Spleen (tissue), 11 donors: ENCODE data around the gene DCDC1. TPM values are rescaled to one million over a fixed set of nuclear protein-coding genes. Genes with fewer than 3 reads are reported as not detected.

Experiments used
- DNase-seq: peaks from one replicate; pipeline ENCODE4 v3.0.0-alpha.2; 2020
- H3K27ac ChIP-seq, 8 donors: fragments of 200-600 bp; sonication (generic) in 7 of 8; 1 replicate in 4 of 8; 2 replicates in 4 of 8; pipeline versions ENCODE4 v1.5.0 to v1.8.0; 2016 to 2021; ENCODE audit warnings: inconsistent platforms in 4 of 8, mild to moderate bottlenecking in 4 of 8, moderate library complexity in 1 of 8
- H3K27me3 ChIP-seq, 7 donors: fragments of 200-600 bp; sonication (generic) in 6 of 7; replicated peaks in 1 of 7; 1 replicate in 4 of 7; 2 replicates in 3 of 7; pipeline versions ENCODE4 v1.5.0 to v1.8.0; 2016 to 2021; ENCODE audit warnings: inconsistent platforms in 3 of 7, mild to moderate bottlenecking in 1 of 7
- H3K36me3 ChIP-seq, 6 donors: fragments of 200-600 bp; sonication (generic) in 5 of 6; 1 replicate in 4 of 6; 2 replicates in 2 of 6; pipeline versions ENCODE4 v1.5.0 to v1.8.0; 2016 to 2021; ENCODE audit warnings: inconsistent platforms in 2 of 6
- H3K4me1 ChIP-seq, 6 donors: fragments of 200-600 bp; sonication (generic) in 5 of 6; 1 replicate in 3 of 6; 2 replicates in 3 of 6; pipeline versions ENCODE4 v1.5.0 to v1.8.0; 2016 to 2021; ENCODE audit warnings: inconsistent platforms in 3 of 6
- H3K4me3 ChIP-seq, 8 donors: fragments of 200-600 bp; sonication (generic) in 7 of 8; 1 replicate in 4 of 8; 2 replicates in 4 of 8; pipeline versions ENCODE4 v1.5.0 to v1.8.0; 2016 to 2021; ENCODE audit warnings: inconsistent platforms in 4 of 8, mild to moderate bottlenecking in 4 of 8, moderate library complexity in 2 of 8
- H3K9me3 ChIP-seq, 8 donors: fragments of 200-600 bp; sonication (generic) in 7 of 8; 1 replicate in 4 of 8; 2 replicates in 4 of 8; pipeline versions ENCODE4 v1.5.0 to v1.8.0; 2016 to 2021; ENCODE audit warnings: inconsistent platforms in 4 of 8
- POLR2A ChIP-seq, 3 donors: fragments of 450-650 bp; IDR thresholded peaks; one replicate each; pipeline ENCODE4 v1.5.1; 2017; ENCODE audit warnings: antibody characterized with exemption in 3 of 3, mild to moderate bottlenecking in 1 of 3
- POLR2AphosphoS5 ChIP-seq, 3 donors: sonication (generic); formaldehyde crosslinking; IDR thresholded peaks; one replicate each; pipeline ENCODE4 v1.5.1; 2017; ENCODE audit warnings: antibody characterized with exemption in 3 of 3
- WGBS, 5 donors: extraction: QIAGEN DNeasy Blood & Tissue Kit in 3 of 5; methylation state at CpG; one replicate each; pipeline versions ENCODE4 v1.1.5 to v1.1.7; 2013 to 2018; 5-methylcytosine and 5-hydroxymethylcytosine counted together
- intact Hi-C: fragments of 100-400 bp; cut with DNase I; formaldehyde crosslinking; loops from one replicate; pipeline ENCODE4 v1.15.0; 2023; ENCODE audit warnings: low total_unique reads
- polyA plus RNA-seq, 3 donors: library from polyadenylated mRNA; stranded (reverse); fragments of 200-250 nt; gene quantifications; one replicate each; pipeline ENCODE4 v1.2.1, GENCODE V29; 2013
- total RNA-seq, 7 donors: library from RNA; depleted of rRNA in 3 of 7; stranded (reverse); fragments of >200 nt in 3 of 7; fragmentation: NEBNext Ultra II Directional in 4 of 7; extraction: Animal tissue kit (Norgen Biotek cat#: 25700) in 4 of 7; gene quantifications; one replicate each; pipeline versions ENCODE4 v1.1.0 to v1.2.1, GENCODE V29; 2016 to 2021
- TF ChIP-seq, protein P1 (sequence below), 11 experiments: fragments of 200-600 bp in 7 of 11; fragments of 450-650 bp in 4 of 11; sonication (generic) in 4 of 11; IDR thresholded peaks in 8 of 11; conservative IDR thresholded peaks in 3 of 11; 1 replicate in 7 of 11; 2 replicates in 4 of 11; pipeline versions ENCODE4 v1.4.0 to v1.8.0; 2016 to 2021; ENCODE audit warnings: antibody characterized with exemption in 11 of 11, inconsistent platforms in 4 of 11, mild to moderate bottlenecking in 1 of 11
- donor health status: healthy with polysubstance abuse.
- donor health status: DM: no; HTN: no; CAD: no; lungs with moderate emphysema.
- donor health status: DM: no; HTN: no; CAD: no.
- donor health status: Bipolar disorder and iron deficiency.
- donor health status: healthy.
- donor health status: DM: no; HTN: no; CAD: no.
- donor health status: DM: yes; HTN: yes; CAD: no.

DCDC1 gene
- total and polyA plus RNA-seq, 10 donors, result 0.03 to 0.88 (median 0.25) TPM; not detected in 6

- intact Hi-C loops, result no loop called here
- Histone ChIP-seq H3K4me1 (no peaks in the 10 kb centered on the region), H3K9me3 (no peaks in the 10 kb centered on the region), H3K27ac (no peak overlapping the region), H3K4me3 (no peak overlapping the region), H3K36me3 (no peaks in the 10 kb centered on the region), H3K27me3 (no peaks in the 10 kb centered on the region)
- 34 to 55% (median 44%) methylated on average over 3 of the region's 3 CpGs for WGBS, 5 donors
- DNase-seq, result no peak
- no peak for TF ChIP-seq POLR2AphosphoS5 (IDR thresholded peaks at IDR 0.05)
- TF ChIP-seq, protein P1, sequence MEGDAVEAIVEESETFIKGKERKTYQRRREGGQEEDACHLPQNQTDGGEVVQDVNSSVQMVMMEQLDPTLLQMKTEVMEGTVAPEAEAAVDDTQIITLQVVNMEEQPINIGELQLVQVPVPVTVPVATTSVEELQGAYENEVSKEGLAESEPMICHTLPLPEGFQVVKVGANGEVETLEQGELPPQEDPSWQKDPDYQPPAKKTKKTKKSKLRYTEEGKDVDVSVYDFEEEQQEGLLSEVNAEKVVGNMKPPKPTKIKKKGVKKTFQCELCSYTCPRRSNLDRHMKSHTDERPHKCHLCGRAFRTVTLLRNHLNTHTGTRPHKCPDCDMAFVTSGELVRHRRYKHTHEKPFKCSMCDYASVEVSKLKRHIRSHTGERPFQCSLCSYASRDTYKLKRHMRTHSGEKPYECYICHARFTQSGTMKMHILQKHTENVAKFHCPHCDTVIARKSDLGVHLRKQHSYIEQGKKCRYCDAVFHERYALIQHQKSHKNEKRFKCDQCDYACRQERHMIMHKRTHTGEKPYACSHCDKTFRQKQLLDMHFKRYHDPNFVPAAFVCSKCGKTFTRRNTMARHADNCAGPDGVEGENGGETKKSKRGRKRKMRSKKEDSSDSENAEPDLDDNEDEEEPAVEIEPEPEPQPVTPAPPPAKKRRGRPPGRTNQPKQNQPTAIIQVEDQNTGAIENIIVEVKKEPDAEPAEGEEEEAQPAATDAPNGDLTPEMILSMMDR (IDR thresholded peaks at IDR 0.05 in 8 of 11, conservative IDR thresholded peaks at IDR 0.05 in 3 of 11), result no peak
- TF ChIP-seq POLR2A (IDR thresholded peaks at IDR 0.05), result no peak
These were observed 263.2 kb downstream of the DCDC1 start for GRCh38 chr11:31106326-31106725.

DNA sequence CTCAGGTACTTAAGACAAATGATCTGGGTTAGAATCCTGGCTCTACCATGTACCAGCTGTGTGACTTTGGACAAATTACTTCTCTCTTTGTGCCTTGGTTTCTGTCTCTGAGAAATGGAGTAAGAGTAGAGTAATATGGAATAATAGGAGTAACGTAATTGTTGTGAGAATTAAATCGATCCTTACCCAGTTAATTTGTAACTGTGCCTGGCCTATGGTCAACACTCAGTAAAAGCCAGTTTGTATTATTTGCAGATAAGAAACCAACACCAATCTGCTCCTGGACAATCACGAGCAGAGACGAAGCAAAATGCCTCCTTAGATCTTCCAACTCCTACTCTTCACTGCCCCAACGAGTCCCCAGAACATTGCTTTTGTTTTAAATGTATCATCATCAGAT is 266.7 kb downstream of the DCDC1 start:
- intact Hi-C loops, result no loop called here
- Histone ChIP-seq H3K4me3 (no peak overlapping the region), H3K27me3 (no peaks in the 10 kb centered on the region), H3K4me1 (no peaks in the 10 kb centered on the region), H3K27ac (no peak overlapping the region), H3K9me3 (no peaks in the 10 kb centered on the region), H3K36me3 (no peaks in the 10 kb centered on the region)
- DNase-seq, result no peak
- 79 to 92% (median 84%) methylated on average over 5 of the region's 5 CpGs for WGBS, 5 donors
- no peak for TF ChIP-seq POLR2A (IDR thresholded peaks at IDR 0.05)
- TF ChIP-seq, protein P1 (IDR thresholded peaks at IDR 0.05 in 8 of 11, conservative IDR thresholded peaks at IDR 0.05 in 3 of 11), result no peak
- no peak for TF ChIP-seq POLR2AphosphoS5 (IDR thresholded peaks at IDR 0.05)

GRCh38 chr11:31102316-31102715 is 267.2 kb downstream of the DCDC1 start:
- H3K27ac ChIP-seq, result no peak overlapping the region

DNA sequence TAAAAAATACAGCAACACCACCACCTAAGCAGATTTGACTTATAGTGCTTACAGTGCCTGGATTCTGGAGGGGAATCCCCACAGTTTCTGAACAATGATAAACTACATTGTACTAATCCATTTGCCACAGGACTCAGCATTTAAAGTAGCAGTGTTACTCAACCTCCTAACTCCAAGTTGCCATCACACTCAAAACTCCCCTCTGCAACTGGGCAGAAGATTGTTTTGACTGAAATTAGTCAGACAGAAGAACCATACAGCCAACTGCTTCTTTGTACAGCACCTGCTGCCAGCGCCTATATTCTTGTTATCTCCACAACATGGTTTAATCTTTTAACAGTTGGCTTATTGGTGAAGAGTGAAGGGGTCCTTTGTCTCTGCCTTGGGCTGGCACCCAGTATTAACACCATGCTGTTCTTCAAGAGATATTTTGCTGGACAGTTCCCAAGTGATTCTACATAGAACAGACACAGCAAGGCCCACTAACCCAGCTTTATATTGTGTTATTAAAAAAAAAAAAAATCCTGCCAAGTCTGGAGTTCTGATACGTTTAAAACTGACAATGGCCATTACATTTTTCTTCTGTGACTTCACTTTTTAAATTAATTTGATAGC is 273.2 kb downstream of the DCDC1 start:
- Histone ChIP-seq H3K9me3 (peaks cover 0 to 1% (median 0%) of the 10 kb centered on the region in 8 donors), H3K4me3 (no peak overlapping the region), H3K4me1 (no peaks in the 10 kb centered on the region), H3K27ac (no peak overlapping the region), H3K27me3 (no peaks in the 10 kb centered on the region), H3K36me3 (no peaks in the 10 kb centered on the region)
- TF ChIP-seq, protein P1 (IDR thresholded peaks at IDR 0.05 in 8 of 11, conservative IDR thresholded peaks at IDR 0.05 in 3 of 11), result no peak
- TF ChIP-seq POLR2AphosphoS5 (IDR thresholded peaks at IDR 0.05) (no peak), POLR2A (IDR thresholded peaks at IDR 0.05) (no peak)
- intact Hi-C loops, result no loop called here
- 54 to 79% (median 59%) methylated on average over 2 of the region's 2 CpGs for WGBS, 5 donors
- no peak for DNase-seq

More at GRCh38 chr11:31102316-31102715, 267.2 kb downstream of the DCDC1 start:
- no peak for DNase-seq
- Histone ChIP-seq H3K4me1 (no peaks in the 10 kb centered on the region), H3K27me3 (no peaks in the 10 kb centered on the region), H3K9me3 (no peaks in the 10 kb centered on the region), H3K4me3 (no peak overlapping the region), H3K36me3 (no peaks in the 10 kb centered on the region)
- TF ChIP-seq POLR2AphosphoS5 (IDR thresholded peaks at IDR 0.05), result no peak
- TF ChIP-seq, protein P1 (IDR thresholded peaks at IDR 0.05 in 8 of 11, conservative IDR thresholded peaks at IDR 0.05 in 3 of 11), result no peak
- no peak for TF ChIP-seq POLR2A (IDR thresholded peaks at IDR 0.05)
- intact Hi-C loops, result no loop called here
